Measurements from ENCODE around the gene FMNL2.

The FMNL2 gene

DNA sequence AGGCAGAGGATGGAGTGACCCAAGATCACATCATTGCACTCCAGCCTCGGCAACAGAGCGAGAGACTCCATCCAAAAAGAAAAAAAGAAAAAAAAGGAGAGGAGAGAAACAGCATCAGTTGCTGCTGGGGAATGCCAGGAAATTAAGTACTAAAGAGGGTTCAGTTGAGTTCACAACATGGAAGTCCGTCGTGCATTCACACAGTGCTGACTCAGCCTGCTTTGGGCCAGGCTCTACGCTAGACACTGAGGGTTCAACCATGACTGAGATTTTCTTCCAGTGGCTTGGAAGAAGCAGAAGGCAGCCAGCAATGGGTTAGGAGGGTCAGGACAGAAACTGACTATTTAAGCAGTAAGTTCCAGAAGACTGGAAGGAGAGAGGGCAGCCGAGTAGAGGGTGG lies 108.8 kb downstream of the FMNL2 start:
- H3K4me3 ChIP-seq (ENCODE audit: low read depth, low read length) = no peak overlapping the region
- TF ChIP-seq, protein P1, sequence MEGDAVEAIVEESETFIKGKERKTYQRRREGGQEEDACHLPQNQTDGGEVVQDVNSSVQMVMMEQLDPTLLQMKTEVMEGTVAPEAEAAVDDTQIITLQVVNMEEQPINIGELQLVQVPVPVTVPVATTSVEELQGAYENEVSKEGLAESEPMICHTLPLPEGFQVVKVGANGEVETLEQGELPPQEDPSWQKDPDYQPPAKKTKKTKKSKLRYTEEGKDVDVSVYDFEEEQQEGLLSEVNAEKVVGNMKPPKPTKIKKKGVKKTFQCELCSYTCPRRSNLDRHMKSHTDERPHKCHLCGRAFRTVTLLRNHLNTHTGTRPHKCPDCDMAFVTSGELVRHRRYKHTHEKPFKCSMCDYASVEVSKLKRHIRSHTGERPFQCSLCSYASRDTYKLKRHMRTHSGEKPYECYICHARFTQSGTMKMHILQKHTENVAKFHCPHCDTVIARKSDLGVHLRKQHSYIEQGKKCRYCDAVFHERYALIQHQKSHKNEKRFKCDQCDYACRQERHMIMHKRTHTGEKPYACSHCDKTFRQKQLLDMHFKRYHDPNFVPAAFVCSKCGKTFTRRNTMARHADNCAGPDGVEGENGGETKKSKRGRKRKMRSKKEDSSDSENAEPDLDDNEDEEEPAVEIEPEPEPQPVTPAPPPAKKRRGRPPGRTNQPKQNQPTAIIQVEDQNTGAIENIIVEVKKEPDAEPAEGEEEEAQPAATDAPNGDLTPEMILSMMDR (IDR thresholded peaks at IDR 0.05; ENCODE audit: insufficient read depth, low read depth, low read length, missing control alignments) = no peak
- DNase-seq (ENCODE audit: low read depth) = no peak

DNA sequence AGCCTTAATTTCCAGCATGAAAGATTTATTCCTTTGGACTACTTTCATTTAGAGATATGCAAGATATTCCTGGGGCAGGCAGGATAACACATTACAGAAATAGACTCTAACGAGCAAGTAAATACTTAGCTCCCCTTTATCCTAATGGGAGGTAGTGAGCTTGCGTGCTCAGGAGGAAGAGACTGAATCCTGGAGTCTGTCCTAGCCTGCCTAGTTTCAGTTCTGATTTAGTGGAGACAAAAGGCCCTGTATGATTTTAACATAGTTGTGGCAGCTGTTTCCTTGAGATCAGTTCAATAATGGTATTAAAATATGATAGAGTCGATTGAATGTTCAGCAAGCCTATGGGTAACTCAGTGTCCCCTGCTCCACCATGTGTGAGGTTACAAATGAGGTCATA lies 109.5 kb downstream of the FMNL2 start:
- no peak for DNase-seq (ENCODE audit: low read depth)
- no peak overlapping the region for H3K4me3 ChIP-seq (ENCODE audit: low read depth, low read length)
- TF ChIP-seq, protein P1 (IDR thresholded peaks at IDR 0.05; ENCODE audit: insufficient read depth, low read depth, low read length, missing control alignments) = no peak

DNA sequence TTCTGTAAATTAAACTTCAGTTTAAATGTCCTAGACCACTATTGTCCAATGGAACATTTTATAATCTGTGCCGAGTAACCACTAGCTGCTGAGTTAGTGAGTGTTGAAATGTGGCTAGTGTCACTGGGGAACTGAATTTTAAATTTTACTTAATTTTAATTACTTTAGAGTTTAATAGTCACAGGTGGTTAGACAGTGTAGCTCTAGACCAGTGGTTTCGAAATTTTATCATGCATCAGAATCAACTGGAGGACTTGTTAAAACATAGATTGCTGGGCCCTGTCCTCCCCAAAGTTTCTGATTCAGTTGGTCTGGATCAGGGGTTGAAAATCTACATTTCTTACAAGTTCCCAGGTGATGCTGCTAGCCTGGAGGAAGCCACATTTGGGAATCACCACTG lies 110.4 kb downstream of the FMNL2 start:
- no peak overlapping the region for H3K4me3 ChIP-seq (ENCODE audit: low read depth, low read length)
- no peak for DNase-seq (ENCODE audit: low read depth)
- TF ChIP-seq, protein P1 (IDR thresholded peaks at IDR 0.05; ENCODE audit: insufficient read depth, low read depth, low read length, missing control alignments) = no peak

DNA sequence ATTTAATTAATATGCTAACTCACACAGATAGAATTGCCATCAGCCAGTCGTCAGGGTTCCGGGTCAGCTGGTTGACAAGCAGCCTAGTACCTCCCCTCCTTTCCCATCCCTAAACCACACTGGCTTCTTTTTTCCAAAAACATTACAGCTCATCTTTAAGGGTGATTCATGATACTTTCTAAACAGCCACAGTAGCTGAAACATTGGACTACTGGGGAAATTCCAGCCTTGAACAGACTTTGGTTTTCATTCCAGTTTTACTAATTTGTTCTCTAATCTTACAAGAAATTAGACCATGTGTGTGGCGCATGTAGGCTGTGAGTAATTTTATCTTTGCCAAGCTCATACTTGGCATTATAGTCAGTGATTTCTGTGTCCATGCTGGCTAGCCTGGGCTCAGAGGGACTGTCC lies 110.8 kb downstream of the FMNL2 start:
- no peak overlapping the region for H3K4me3 ChIP-seq (ENCODE audit: low read depth, low read length)
- DNase-seq (ENCODE audit: low read depth) = peak; percentile 35
- TF ChIP-seq, protein P1 (IDR thresholded peaks at IDR 0.05; ENCODE audit: insufficient read depth, low read depth, low read length, missing control alignments) = no peak

DNA sequence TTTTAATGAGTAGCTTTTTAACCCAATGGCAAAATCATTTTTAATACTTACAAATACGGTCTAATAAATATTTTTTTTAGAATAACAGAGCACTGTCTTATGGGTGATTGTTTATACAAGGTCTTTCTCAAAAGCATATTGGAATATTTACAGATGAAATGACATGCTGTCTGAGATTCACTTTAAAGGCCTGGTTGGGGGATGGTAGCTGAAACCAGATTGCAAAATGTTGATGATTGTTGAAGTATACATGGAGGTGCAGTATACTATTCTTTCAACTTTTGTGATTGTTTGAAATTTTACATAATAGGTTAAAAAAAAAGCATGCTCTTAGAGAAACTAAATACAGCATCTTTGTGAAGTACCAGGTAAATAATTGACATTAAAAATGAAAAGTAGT lies 111.2 kb downstream of the FMNL2 start:
- TF ChIP-seq, protein P1 (IDR thresholded peaks at IDR 0.05; ENCODE audit: insufficient read depth, low read depth, low read length, missing control alignments) = no peak
- DNase-seq (ENCODE audit: low read depth) = no peak

DNA sequence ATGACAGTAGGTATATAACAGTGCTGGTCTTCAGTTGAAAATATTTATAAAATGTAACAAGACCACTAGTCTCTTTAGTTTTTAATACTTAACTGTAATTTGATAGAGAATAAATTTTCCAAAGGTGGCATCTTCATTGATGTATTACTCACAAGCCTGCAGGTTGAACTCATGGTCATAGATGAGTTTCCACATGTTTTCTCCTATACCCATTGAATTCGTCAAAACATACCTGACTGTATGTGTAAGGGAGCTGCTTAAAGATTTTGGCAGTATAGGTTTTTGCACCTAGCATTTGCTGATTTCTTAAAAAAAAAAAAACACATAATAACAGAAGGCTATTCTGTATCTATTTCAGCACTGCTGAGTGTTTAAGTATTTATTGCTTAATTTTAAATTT lies 112.9 kb downstream of the FMNL2 start:
- H3K4me3 ChIP-seq (ENCODE audit: low read depth, low read length) = no peak overlapping the region
- no peak for DNase-seq (ENCODE audit: low read depth)
- TF ChIP-seq, protein P1 (IDR thresholded peaks at IDR 0.05; ENCODE audit: insufficient read depth, low read depth, low read length, missing control alignments) = no peak

More for the DNA sequence above, 111.2 kb downstream of the FMNL2 start:
- H3K4me3 ChIP-seq (ENCODE audit: low read depth, low read length) = no peak overlapping the region

DNA sequence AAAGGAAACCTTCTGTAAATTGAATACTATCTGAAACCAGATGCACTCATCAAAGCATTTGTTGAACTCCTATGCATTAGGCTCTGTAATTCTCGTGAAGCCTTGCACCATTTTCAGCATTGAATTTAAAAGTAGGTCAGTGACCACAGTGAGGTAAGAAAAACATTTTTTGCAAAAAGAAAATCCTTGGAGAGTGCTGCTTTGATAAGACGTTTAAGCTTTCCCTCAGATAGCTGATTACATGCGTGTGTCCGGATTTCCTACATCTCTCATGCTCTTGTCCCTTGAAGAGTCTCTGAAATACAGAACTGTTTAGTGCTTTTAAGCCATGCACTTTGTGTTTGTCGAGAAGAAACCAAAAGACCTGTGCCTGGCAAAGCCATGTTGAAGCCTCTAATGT lies 113.6 kb downstream of the FMNL2 start:
- TF ChIP-seq, protein P1 (IDR thresholded peaks at IDR 0.05; ENCODE audit: insufficient read depth, low read depth, low read length, missing control alignments) = no peak
- no peak for DNase-seq (ENCODE audit: low read depth)
- H3K4me3 ChIP-seq (ENCODE audit: low read depth, low read length) = no peak overlapping the region
